ENCODE data around the gene AAR2. TPM values are rescaled to one million over a fixed set of nuclear protein-coding genes. Genes with fewer than 3 reads are reported as not detected.

Gene AAR2
- 31.6 TPM for total RNA-seq

GRCh38 chr20:36235892-36236785, at the start of gene AAR2:
TSS of gene AAR2 (plus strand) at chr20:36236478. CDS start at chr20:36239869, 3,391 bp downstream.

GRCh38 chr20:36305602-36306551, 69.6 kb downstream of the AAR2 start, which contains the start of gene DLGAP4:
TSS of gene DLGAP4 (plus strand) at chr20:36306339. CDS start at chr20:36431718, 125,379 bp downstream.

Other genes starting within 250 kb of the AAR2 start
- 105 TPM for gene EPB41L1, start 81.7 kb upstream of the AAR2 start, total RNA-seq
- 48.9 TPM for gene DLGAP4, start 69.9 kb downstream of the AAR2 start, total RNA-seq